HUES64 (cell line): ENCODE measurements around the gene SNRPA. TPM values are rescaled to one million over a fixed set of nuclear protein-coding genes. Genes with fewer than 3 reads are reported as not detected.

Source experiments
- H3K27ac ChIP-seq: 2 replicates; pipeline ENCODE4 v1.7.0; 2013; ENCODE audit warnings: low read depth, low read length, inconsistent platforms
- H3K27me3 ChIP-seq: 2 replicates; pipeline ENCODE4 v1.6.1; 2013; ENCODE audit warnings: mild to moderate bottlenecking, low read length; ENCODE audit not compliant: insufficient read depth
- H3K36me3 ChIP-seq: 2 replicates; pipeline ENCODE4 v1.6.1; 2013; ENCODE audit warnings: mild to moderate bottlenecking, low read length; ENCODE audit not compliant: insufficient read depth
- H3K4me1 ChIP-seq: 2 replicates; pipeline ENCODE4 v1.6.1; 2013; ENCODE audit warnings: mild to moderate bottlenecking, low read length, moderate library complexity; ENCODE audit not compliant: insufficient read depth
- H3K4me3 ChIP-seq: 2 replicates; pipeline ENCODE4 v1.5.1; 2013; ENCODE audit warnings: mild to moderate bottlenecking, low read length, moderate library complexity
- H3K9ac ChIP-seq: 2 replicates; pipeline ENCODE4 v1.6.1; 2013; ENCODE audit warnings: mild to moderate bottlenecking, low read depth, low read length
- H3K9me3 ChIP-seq: 2 replicates; pipeline ENCODE4 v1.6.1; 2013; ENCODE audit warnings: low read depth, low read length; ENCODE audit not compliant: insufficient read depth
- WGBS: fragments of 150-250, 120-280 bp; methylation state at CpG from one replicate; pipeline ENCODE4 v1.1.7; 2013; ENCODE audit warnings: missing lambda C conversion rate; 5-methylcytosine and 5-hydroxymethylcytosine counted together
- polyA plus RNA-seq, 2 experiments: library from polyadenylated mRNA; stranded (reverse); fragments of 50-300 nt; gene quantifications; one replicate each; pipeline ENCODE4 v1.2.3, GENCODE V29; 2013

SNRPA gene
- polyA plus RNA-seq (2013, experiment 1 of 2), result 157 TPM
- polyA plus RNA-seq (2013, experiment 2 of 2), result 183 TPM

GRCh38 chr19:40750874-40751537 is at the start of gene SNRPA:
Gene SNRPA, plus strand, starts transcription at chr19:40751203. Its CDS starts 206 bp downstream, at chr19:40751409.
- Histone ChIP-seq H3K4me3 (peak within 1 kb of the TSS; percentile 88), H3K9me3 (no peaks in the 10 kb centered on the region), H3K27ac (peak within 1 kb of the TSS; percentile 99), H3K4me1 (peaks cover 7% of the 10 kb centered on the region; the same call in 1 of the 2 replicates), H3K27me3 (no peaks in the 10 kb centered on the region), H3K36me3 (peaks cover 29% of the 10 kb centered on the region), H3K9ac (peak within 1 kb of the TSS; percentile 99)
- under 1% methylated on average over 46 of the region's 46 CpGs for WGBS

DNA sequence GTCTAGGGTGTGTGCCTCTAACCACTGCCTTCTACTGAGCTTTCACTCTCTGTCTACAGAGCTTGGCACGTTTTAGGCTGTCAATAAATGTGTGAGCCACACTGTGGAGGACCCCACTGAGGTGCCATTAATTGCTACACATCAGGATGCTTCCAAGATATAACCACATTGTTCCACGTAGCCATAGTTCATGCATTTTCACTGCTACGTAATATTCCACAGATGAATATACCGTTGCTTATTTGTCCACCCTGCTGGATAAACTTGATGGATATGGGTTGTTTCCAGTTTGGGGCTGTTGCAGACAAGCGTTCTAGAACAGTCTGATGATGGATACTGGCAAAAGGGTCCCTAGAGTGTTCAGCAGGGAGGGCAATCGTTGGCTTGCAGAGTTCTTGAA is 49.2 kb upstream of the SNRPA start:
- H3K27ac ChIP-seq, result no peak overlapping the region
- H3K9me3 ChIP-seq, result no peaks in the 10 kb centered on the region
- no peak overlapping the region for H3K9ac ChIP-seq
- no peak overlapping the region for H3K4me3 ChIP-seq
- WGBS, result 97% methylated on average over 6 of the region's 6 CpGs
- peaks cover 60% of the 10 kb centered on the region for H3K36me3 ChIP-seq
- no peaks in the 10 kb centered on the region for H3K27me3 ChIP-seq
- H3K4me1 ChIP-seq, result no peaks in the 10 kb centered on the region

- Histone ChIP-seq H3K9me3 (no peaks in the 10 kb centered on the region), H3K9ac (peak overlapping the region; percentile 33), H3K4me3 (no peak overlapping the region), H3K27ac (no peak overlapping the region), H3K36me3 (peaks cover 62% of the 10 kb centered on the region), H3K27me3 (no peaks in the 10 kb centered on the region), H3K4me1 (no peaks in the 10 kb centered on the region)
- 66% methylated on average over 18 of the region's 18 CpGs for WGBS
Measured at GRCh38 chr19:40702337-40703012, 48.5 kb upstream of the SNRPA start.

- no peak overlapping the region for H3K4me3 ChIP-seq
- 90% methylated on average over 24 of the region's 24 CpGs for WGBS
- no peaks in the 10 kb centered on the region for H3K27me3 ChIP-seq
- peaks cover 69% of the 10 kb centered on the region for H3K36me3 ChIP-seq
- no peaks in the 10 kb centered on the region for H3K9me3 ChIP-seq
- no peak overlapping the region for H3K27ac ChIP-seq
- no peak overlapping the region for H3K9ac ChIP-seq
- no peaks in the 10 kb centered on the region for H3K4me1 ChIP-seq
Measured at GRCh38 chr19:40703029-40703755, 47.8 kb upstream of the SNRPA start.

- Histone ChIP-seq H3K9me3 (no peaks in the 10 kb centered on the region), H3K9ac (no peak overlapping the region), H3K27me3 (no peaks in the 10 kb centered on the region), H3K4me3 (no peak overlapping the region), H3K4me1 (no peaks in the 10 kb centered on the region), H3K27ac (no peak overlapping the region), H3K36me3 (peaks cover 80% of the 10 kb centered on the region)
- WGBS, result 96% methylated on average over 18 of the region's 18 CpGs
Measured at GRCh38 chr19:40704491-40705361, 46.3 kb upstream of the SNRPA start.

- no peaks in the 10 kb centered on the region for H3K27me3 ChIP-seq
- no peak overlapping the region for H3K27ac ChIP-seq
- peaks cover 78% of the 10 kb centered on the region for H3K36me3 ChIP-seq
- 95% methylated on average over 9 of the region's 9 CpGs for WGBS
- no peaks in the 10 kb centered on the region for H3K9me3 ChIP-seq
- H3K4me3 ChIP-seq, result no peak overlapping the region
- H3K9ac ChIP-seq, result no peak overlapping the region
- H3K4me1 ChIP-seq, result no peaks in the 10 kb centered on the region
Measured at GRCh38 chr19:40705362-40705651, 45.7 kb upstream of the SNRPA start.

DNA sequence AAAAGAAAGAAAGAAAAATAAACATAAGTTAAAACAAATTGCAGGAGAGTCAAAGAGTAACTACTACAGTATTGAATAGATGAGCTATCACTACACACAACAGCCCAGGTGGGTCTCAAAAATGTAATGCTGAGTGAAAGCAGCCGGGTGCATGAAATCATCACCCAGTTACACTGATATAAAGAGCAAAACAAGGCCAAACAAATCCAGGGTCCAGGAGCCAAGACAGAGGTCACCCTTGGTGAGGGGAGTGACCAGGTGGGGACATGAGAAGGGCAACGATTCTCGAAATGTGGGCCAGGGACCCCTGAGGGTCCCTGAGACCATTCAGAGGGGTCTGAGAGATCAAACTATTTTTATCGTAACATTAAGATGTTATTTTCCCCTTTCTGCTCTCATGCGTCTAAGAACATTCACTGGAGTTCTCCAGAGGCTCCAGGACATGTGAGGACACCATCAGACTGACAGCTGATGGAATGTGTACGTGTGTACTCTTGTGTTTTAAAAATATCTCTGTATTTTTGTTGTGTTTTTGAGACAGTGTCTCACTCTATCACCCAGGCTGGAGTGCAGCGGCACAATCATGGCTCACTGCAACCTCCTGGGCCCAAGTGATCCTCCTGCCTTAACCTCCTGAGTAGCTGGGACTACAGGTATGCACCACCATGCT is 44.9 kb upstream of the SNRPA start:
- WGBS, result 98% methylated on average over 6 of the region's 7 CpGs
- no peak overlapping the region for H3K9ac ChIP-seq
- peaks cover 75% of the 10 kb centered on the region for H3K36me3 ChIP-seq

GRCh38 chr19:40707615-40708014 is 43.4 kb upstream of the SNRPA start:
- H3K9ac ChIP-seq, result no peak overlapping the region
- whole genome bisulfite sequencing, result 91% methylated on average over 7 of the region's 7 CpGs
- peaks cover 76% of the 10 kb centered on the region for H3K36me3 ChIP-seq
- H3K9me3 ChIP-seq, result no peaks in the 10 kb centered on the region
- no peaks in the 10 kb centered on the region for H3K27me3 ChIP-seq
- no peaks in the 10 kb centered on the region for H3K4me1 ChIP-seq
- no peak overlapping the region for H3K27ac ChIP-seq
- no peak overlapping the region for H3K4me3 ChIP-seq

More for the DNA sequence above, 44.9 kb upstream of the SNRPA start:
- no peaks in the 10 kb centered on the region for H3K9me3 ChIP-seq
- H3K4me1 ChIP-seq, result no peaks in the 10 kb centered on the region
- H3K4me3 ChIP-seq, result no peak overlapping the region
- H3K27ac ChIP-seq, result no peak overlapping the region
- H3K27me3 ChIP-seq, result no peaks in the 10 kb centered on the region

GRCh38 chr19:40709817-40710216 is 41.2 kb upstream of the SNRPA start:
- Histone ChIP-seq H3K9ac (no peak overlapping the region), H3K4me3 (no peak overlapping the region), H3K27ac (no peak overlapping the region), H3K27me3 (no peaks in the 10 kb centered on the region), H3K36me3 (peaks cover 69% of the 10 kb centered on the region), H3K4me1 (peaks cover 3% of the 10 kb centered on the region; the same call in 1 of the 2 replicates), H3K9me3 (no peaks in the 10 kb centered on the region)
- WGBS, result 94% methylated on average over 5 of the region's 5 CpGs

GRCh38 chr19:40713939-40714338 is 37.1 kb upstream of the SNRPA start:
- peaks cover 5% of the 10 kb centered on the region for H3K4me1 ChIP-seq
- H3K27ac ChIP-seq, result no peak overlapping the region
- H3K9ac ChIP-seq, result no peak overlapping the region
- 99% methylated on average over 9 of the region's 11 CpGs for WGBS
- H3K4me3 ChIP-seq, result no peak overlapping the region; the same call in 1 of the 2 replicates
- no peaks in the 10 kb centered on the region for H3K27me3 ChIP-seq
- no peaks in the 10 kb centered on the region for H3K9me3 ChIP-seq
- H3K36me3 ChIP-seq, result peaks cover 36% of the 10 kb centered on the region
